Measurements from ENCODE around the gene DPH1. TPM values are rescaled to one million over a fixed set of nuclear protein-coding genes. Genes with fewer than 3 reads are reported as not detected.

The DPH1 gene
- total and polyA plus RNA-seq, 8 donors = 21.8 to 74.4 (median 32.2) TPM

DNA sequence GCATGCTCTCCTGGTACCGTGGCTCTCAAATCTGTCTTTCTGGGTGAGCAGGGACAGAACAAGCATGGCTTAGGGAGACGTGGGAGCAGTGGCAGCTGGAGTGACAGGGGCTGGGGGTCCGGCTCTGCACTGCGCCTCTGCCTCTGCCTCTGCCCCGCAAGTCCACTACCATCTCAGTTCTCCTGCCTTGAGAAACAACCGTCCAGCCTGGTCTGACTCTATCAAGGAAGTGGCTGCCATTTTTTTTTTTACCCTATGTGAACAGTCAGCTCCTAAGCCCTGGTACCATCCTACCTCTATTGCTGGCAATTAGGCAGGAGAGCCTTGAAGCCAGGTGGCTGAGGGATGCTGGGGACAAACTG is 41.1 kb downstream of the DPH1 start:
- Histone ChIP-seq H3K9me3 (no peaks in the 10 kb centered on the region), H3K27ac (peak overlapping the region in 2 of 4 donors; percentile 39 to 67), H3K4me1 (peaks cover 0 to 4% (median 0%) of the 10 kb centered on the region in 3 donors), H3K27me3 (no peaks in the 10 kb centered on the region), H3K36me3 (no peaks in the 10 kb centered on the region), H3K4me3 (no peak overlapping the region)
- WGBS, 2 donors = 88 to 90% methylated on average over 6 of the region's 6 CpGs
- no peak for DNase-seq
- no peak for FAIRE-seq
- intact Hi-C loops (cut with DNase I) = no loop called here
- TF ChIP-seq CTCF (IDR thresholded peaks at IDR 0.05) = no peak
- no peak for ATAC-seq

GRCh38 chr17:2071455-2072281 is 41.7 kb downstream of the DPH1 start:
- Histone ChIP-seq H3K4me3 (no peak overlapping the region), H3K27ac (peak overlapping the region in 2 of 4 donors; percentile 39 to 67), H3K36me3 (peaks cover 0 to 2% (median 0%) of the 10 kb centered on the region in 3 donors), H3K9me3 (no peaks in the 10 kb centered on the region), H3K27me3 (no peaks in the 10 kb centered on the region), H3K4me1 (peaks cover 0 to 4% (median 0%) of the 10 kb centered on the region in 3 donors)
- DNase-seq (no peak), FAIRE-seq (no peak), ATAC-seq (peak in 1 of 4 donors; percentile 26)
- TF ChIP-seq CTCF (IDR thresholded peaks at IDR 0.05) = no peak
- 83 to 89% methylated on average over 30 to 31 of the region's 31 CpGs for WGBS, 2 donors
- intact Hi-C loops (cut with DNase I) = no loop called here

- Histone ChIP-seq H3K27me3 (no peaks in the 10 kb centered on the region), H3K4me1 (peaks cover 0 to 4% (median 0%) of the 10 kb centered on the region in 3 donors), H3K4me3 (no peak overlapping the region), H3K36me3 (peaks cover 0 to 2% (median 0%) of the 10 kb centered on the region in 3 donors), H3K27ac (peak overlapping the region in 1 of 4 donors; percentile 33), H3K9me3 (no peaks in the 10 kb centered on the region)
- 80 to 87% methylated on average over 10 of the region's 10 CpGs for WGBS, 2 donors
- FAIRE-seq (no peak), ATAC-seq (no peak), DNase-seq (no peak)
- TF ChIP-seq CTCF (IDR thresholded peaks at IDR 0.05) = no peak
- intact Hi-C loops (cut with DNase I) = no loop called here
Observed at GRCh38 chr17:2074919-2075318, 45.0 kb downstream of the DPH1 start.

GRCh38 chr17:2075336-2076086 is 45.6 kb downstream of the DPH1 start:
- TF ChIP-seq CTCF (IDR thresholded peaks at IDR 0.05) = no peak
- Histone ChIP-seq H3K27ac (peak overlapping the region in 2 of 4 donors; percentile 30 to 47), H3K4me1 (peaks cover 0 to 4% (median 0%) of the 10 kb centered on the region in 3 donors), H3K27me3 (no peaks in the 10 kb centered on the region), H3K4me3 (no peak overlapping the region), H3K9me3 (no peaks in the 10 kb centered on the region), H3K36me3 (peaks cover 0 to 2% (median 0%) of the 10 kb centered on the region in 3 donors)
- 83 to 91% methylated on average over 12 to 13 of the region's 13 CpGs for WGBS, 2 donors
- DNase-seq (no peak), FAIRE-seq (no peak), ATAC-seq (peak in 3 of 4 donors; percentile 39 to 46 (median 44))
- intact Hi-C loops (cut with DNase I) = no loop called here

All from pancreas (tissue), 10 donors.